BJ (cell line): Measurements from ENCODE around the gene HIPK2. TPM values are rescaled to one million over a fixed set of nuclear protein-coding genes. Genes with fewer than 3 reads are reported as not detected.

Experiments used
- CTCF ChIA-PET: fragments of 350-600 bp; formaldehyde crosslinking; extraction: SDS; loops from one replicate; lab custom pipeline; 2021; ENCODE audit warnings: antibody characterized with exemption, inconsistent platforms; lab: Yijun Ruan, JAX
- POLR2A ChIA-PET: fragments of 300-600 bp; sonication (Branson Sonifier 250); formaldehyde crosslinking; extraction: SDS; loops from one replicate; lab custom pipeline; 2021; ENCODE audit warnings: antibody characterized with exemption; lab: Charles Lee
- DNase-seq: peaks from one replicate; pipeline ENCODE4 v3.0.0-alpha.2; 2011; ENCODE audit warnings: low read depth
- H3K27me3 ChIP-seq: 2 replicates; pipeline ENCODE4 v1.6.0; 2011; ENCODE audit warnings: low read length; ENCODE audit not compliant: control insufficient read depth, insufficient read depth
- H3K36me3 ChIP-seq: 2 replicates; pipeline ENCODE4 v1.5.1; 2011; ENCODE audit warnings: low read length; ENCODE audit not compliant: control insufficient read depth, insufficient read depth
- H3K4me3 ChIP-seq: 2 replicates; pipeline ENCODE4 v1.5.1; 2011; ENCODE audit warnings: low read depth, mild to moderate bottlenecking, control low read depth, low read length
- CTCF ChIP-seq: IDR thresholded peaks from 2 replicates; pipeline ENCODE4 v1.5.1; 2011; ENCODE audit warnings: low read depth, mild to moderate bottlenecking, control low read depth, inconsistent platforms, low read length, moderate library complexity; ENCODE audit not compliant: insufficient read depth
- polyA plus RNA-seq: library from polyadenylated mRNA; depleted of rRNA; stranded (reverse); fragments of >200 nt; gene quantifications from 2 replicates; pipeline ENCODE4 v1.2.3, GENCODE V29; 2011

The HIPK2 gene
- polyA plus RNA-seq, 1 experiment: 3.6 TPM

GRCh38 chr7:139713526-139714162 lies 64.2 kb downstream of the HIPK2 start:
- ChIA-PET CTCF (no interaction called here), POLR2A (no interaction called here)
- peaks cover 8% of the 10 kb centered on the region for H3K36me3 ChIP-seq
- no peak for TF ChIP-seq CTCF
- DNase-seq: no peak
- H3K27me3 ChIP-seq: no peaks in the 10 kb centered on the region
- H3K4me3 ChIP-seq: no peak overlapping the region

- Histone ChIP-seq H3K4me3 (no peak overlapping the region), H3K27me3 (no peaks in the 10 kb centered on the region), H3K36me3 (peaks cover 8% of the 10 kb centered on the region)
- no peak for TF ChIP-seq CTCF
- CTCF ChIA-PET: no interaction called here
- DNase-seq: no peak
- POLR2A ChIA-PET: no interaction called here
These were observed 64.7 kb downstream of the HIPK2 start for GRCh38 chr7:139713061-139713460.

- Histone ChIP-seq H3K36me3 (peaks cover 8% of the 10 kb centered on the region), H3K4me3 (no peak overlapping the region), H3K27me3 (no peaks in the 10 kb centered on the region)
- ChIA-PET POLR2A (no interaction called here), CTCF (no interaction called here)
- no peak for TF ChIP-seq CTCF
- no peak for DNase-seq
These were observed 65.6 kb downstream of the HIPK2 start for GRCh38 chr7:139711991-139712743.

- Histone ChIP-seq H3K27me3 (no peaks in the 10 kb centered on the region), H3K4me3 (no peak overlapping the region), H3K36me3 (peaks cover 1% of the 10 kb centered on the region)
- ChIA-PET POLR2A (no interaction called here), CTCF (interaction anchor here (1.1 kb wide), 1 partner anchor 64 kb away, joined by 5 read pairs; no protein-coding TSS in a partner anchor)
- DNase-seq: no peak
- no peak for TF ChIP-seq CTCF
These were observed 67.8 kb downstream of the HIPK2 start for GRCh38 chr7:139710036-139710435.

GRCh38 chr7:139709485-139709884 lies 68.3 kb downstream of the HIPK2 start:
- DNase-seq: peak; percentile 57
- H3K4me3 ChIP-seq: no peak overlapping the region
- no peaks in the 10 kb centered on the region for H3K27me3 ChIP-seq
- H3K36me3 ChIP-seq: no peaks in the 10 kb centered on the region; the same call in none of the 2 replicates
- TF ChIP-seq CTCF: no peak
- CTCF ChIA-PET: interaction anchor here (0.7 to 1.2 kb wide), 3 partner anchors 63 to 293 kb away, joined by 3 to 5 read pairs (median 4); no protein-coding TSS in a partner anchor
- POLR2A ChIA-PET: no interaction called here
